GM21423 (cell line): ENCODE measurements around the gene SPTBN1.

Experiments
- ATAC-seq: cut with Tn5 transposase; IDR thresholded peaks from one replicate; pipeline ENCODE4 v1.9.1; 2021; ENCODE audit warnings: mild to moderate bottlenecking, moderate library complexity; ENCODE audit not compliant: unreplicated experiment

The SPTBN1 gene

GRCh38 chr2:54570321-54570855 lies 114.3 kb downstream of the SPTBN1 start:
- no peak for ATAC-seq

DNA sequence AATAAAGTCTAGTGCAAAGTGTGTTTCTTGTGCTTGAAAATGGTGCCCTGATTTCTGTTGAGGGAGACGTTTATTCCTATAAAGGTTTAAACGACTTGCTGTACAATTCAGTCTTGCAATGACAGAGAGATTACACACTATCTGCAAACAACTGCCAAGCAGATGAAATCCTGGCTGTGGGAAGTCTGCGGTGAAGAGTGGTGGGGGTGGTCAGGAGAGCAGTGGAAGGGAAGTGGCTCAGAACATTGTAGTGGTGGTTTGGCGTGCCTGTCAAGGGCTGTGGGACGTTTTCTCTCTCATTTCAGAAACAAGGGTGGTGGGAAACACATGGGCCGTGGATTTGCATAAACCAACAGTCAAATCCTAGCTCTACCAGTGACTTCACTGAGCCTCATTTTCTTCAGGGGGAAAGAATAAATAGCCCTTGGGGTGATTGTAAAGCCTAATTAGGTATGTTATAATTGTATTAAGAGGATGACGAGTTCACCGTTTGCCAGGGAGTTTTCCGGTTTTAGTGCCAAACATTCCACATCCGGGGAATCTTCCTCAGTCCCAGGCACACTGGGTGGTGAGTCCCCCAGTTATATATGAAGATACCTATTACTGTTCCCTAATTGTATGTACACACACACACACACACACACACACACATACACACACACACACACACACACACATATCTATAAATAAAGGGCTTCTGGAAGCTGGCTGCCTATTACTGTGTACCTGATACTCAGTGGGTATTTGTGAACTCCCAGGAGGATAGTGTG lies 115.0 kb downstream of the SPTBN1 start:
- peak; percentile 47 for ATAC-seq

DNA sequence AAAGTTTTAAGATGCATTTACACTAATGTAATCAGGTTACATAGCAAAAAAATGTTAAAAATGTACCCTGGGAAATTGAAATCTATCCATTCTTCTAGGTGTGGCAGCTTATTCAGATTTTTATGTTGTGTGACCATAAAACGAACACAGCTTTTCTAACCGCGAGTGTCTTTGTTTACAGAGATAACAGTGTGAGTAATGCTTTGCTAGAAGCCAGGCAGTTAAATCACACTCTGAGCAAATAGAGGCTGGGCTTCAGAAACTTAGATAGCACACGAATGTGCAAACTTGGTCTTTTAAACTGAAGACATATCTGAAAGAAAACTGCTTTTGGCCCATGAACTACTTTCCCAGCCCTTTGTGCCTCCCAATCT lies 116.1 kb downstream of the SPTBN1 start:
- ATAC-seq: no peak

- no peak for ATAC-seq
Observed at GRCh38 chr2:54572636-54573536, 116.8 kb downstream of the SPTBN1 start.

DNA sequence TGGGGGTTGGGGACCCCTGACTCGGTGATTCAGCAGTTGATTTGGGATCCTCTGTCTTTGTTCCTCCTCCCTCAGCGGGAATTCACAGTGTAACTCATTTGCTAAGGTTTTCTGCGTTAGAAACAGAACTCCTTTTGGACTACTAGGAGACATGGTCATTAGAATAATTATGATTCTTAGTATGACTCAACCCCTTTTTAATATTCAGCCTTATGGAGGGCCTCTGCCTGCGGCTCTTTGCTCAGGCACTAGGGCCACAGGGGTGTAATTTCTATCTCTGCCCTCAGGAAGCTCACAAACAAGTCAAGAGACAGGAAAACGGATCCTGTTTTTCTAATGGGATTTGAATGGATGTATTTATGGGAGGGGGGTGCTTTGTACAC lies 117.4 kb downstream of the SPTBN1 start:
- no peak for ATAC-seq

DNA sequence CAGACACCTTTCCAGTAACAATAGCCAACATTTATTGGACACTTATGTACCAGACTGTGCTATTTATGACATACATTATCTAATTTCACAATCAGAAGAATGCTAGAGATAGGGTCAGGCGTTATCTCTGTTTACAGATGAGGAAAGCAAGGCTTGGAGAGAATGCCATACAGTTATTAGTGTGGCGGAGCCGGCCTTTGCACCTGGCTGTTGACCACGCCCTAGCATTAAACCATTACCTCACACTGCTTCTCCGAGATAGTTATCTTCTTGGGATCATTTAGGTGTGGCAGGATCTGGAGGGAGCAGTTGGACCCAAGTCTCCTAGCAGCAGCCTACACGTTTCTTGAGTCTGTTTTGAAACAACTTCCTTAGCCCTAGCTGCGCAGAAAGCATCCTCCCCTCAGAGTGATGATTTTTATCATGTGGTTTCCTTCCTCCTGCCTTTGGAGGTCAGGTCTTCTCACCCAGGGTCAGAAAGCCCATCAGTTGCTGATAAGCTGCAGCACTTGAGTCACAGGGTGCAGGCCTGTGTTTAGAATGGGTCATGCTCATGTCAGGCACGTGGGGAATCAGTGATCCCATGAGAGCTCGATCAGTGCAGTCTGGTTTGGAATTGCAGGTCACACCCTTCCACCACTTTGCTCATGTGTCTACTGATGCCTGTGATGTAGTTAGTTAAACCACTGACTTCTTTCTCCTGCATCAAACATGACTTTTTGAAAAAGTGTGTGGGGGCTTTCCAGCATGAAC lies 118.2 kb downstream of the SPTBN1 start:
- peak; percentile 43 for ATAC-seq

DNA sequence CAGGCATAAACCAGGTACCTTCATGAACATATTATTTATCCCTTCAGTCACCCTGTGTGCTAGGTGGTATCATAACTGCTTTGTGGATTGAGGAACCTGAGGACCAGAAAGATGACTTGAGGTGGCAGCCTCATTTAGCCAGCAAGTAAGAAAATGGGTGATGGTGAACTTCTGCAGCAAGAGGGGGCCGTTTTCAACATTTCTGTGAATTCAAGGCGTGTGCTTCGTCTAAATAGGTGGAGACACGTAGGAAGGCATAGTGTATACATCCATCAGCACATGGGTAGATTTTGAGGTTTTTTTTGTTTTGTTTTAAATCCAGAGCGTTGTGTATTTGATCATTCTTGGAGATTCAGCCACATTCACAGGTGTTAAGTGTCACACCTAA lies 118.7 kb downstream of the SPTBN1 start:
- no peak for ATAC-seq

DNA sequence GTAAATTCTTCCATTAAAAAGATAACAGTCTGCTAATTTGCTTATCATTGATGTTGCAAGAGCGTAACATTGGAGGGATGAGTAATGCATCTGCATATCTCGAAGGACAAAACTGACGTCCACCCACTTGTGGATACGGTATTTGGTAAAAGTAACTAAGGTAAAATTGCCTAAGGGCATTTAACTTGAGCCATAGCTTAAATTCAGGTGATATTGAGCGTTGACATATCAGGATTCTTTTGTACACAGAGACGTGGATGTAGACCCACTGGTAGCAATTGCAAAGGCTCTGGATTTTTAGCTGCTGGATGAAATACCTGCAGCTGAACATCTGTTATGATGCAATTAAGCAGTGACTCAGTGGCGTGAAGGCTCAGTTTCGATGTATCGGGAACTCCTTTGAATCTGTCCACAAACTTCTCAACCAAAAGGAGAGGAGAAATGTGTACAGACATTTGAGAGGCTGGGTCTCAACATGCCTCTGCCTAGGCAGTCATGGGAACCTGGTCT lies 119.3 kb downstream of the SPTBN1 start:
- ATAC-seq: no peak

DNA sequence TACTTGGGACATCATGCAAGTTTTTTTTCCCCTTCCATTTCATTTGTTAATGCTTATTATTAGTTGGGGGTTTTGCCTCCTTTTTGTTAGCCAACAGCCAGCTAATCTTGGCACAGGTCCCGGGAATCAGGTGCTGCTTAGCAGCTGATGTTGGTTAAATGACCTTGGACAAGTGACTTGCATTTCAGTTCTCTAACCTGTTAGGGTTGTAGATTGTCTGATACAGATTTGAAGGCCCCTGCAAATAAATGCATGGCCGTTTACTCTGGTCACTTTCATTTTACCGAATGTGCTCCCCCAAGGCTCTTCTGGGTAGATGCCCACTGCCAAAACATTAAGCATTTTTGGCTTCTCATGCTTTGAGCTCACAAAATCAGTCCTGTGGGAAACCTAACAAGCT lies 120.9 kb downstream of the SPTBN1 start:
- ATAC-seq: no peak

- ATAC-seq: no peak
Observed at GRCh38 chr2:54577944-54578647, 122.0 kb downstream of the SPTBN1 start.

DNA sequence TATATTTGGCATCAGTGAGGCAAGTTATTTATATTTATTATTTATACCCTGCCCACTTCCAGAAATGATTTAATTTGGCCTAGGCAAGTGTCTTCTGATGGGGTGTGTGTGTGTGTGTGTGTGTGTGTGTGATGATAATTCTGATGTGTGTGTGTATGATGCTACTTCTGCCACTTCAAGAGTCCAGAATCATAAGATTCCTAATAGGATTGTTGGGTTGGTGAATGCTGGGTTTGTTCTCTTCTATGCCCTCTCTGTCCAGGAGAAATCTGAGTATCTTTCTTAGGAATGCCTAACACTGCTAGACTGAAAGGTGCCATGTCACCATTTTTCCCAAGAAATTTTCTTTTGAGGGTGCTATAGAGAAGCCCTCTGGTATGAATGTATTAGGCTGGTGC lies 122.5 kb downstream of the SPTBN1 start:
- no peak for ATAC-seq

DNA sequence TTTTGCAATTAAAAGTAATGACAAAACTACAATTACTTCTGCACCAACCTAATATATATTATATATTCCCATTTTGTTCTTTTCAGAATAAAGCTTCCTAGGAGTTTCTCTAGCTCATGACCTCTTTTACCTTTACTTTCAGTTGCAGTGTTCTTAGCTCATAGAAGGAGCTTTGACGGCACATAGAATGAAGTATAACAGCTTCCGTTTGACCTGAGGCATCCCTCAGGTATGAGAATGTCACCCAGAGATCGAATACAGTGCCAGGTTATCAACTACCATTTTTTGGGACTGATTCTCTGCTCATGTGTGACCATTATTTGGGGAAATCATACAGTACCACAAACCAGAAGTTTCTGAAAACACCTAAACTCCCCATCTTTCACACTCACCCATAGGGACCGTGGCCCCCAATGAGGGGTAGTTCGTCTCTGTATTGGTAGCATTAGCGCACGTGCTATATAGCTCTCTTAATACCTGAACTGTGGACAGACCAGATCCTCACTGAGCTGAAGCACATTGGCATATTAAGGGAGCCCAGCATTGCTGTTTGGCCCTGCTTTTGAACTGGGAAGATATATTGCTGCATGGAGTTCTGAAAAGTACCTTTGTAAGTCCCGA lies 123.0 kb downstream of the SPTBN1 start:
- no peak for ATAC-seq

GRCh38 chr2:54579682-54580620 lies 123.8 kb downstream of the SPTBN1 start:
- peak; percentile 79 for ATAC-seq

GRCh38 chr2:54581326-54582039 lies 125.4 kb downstream of the SPTBN1 start:
- peak; percentile 25 for ATAC-seq

DNA sequence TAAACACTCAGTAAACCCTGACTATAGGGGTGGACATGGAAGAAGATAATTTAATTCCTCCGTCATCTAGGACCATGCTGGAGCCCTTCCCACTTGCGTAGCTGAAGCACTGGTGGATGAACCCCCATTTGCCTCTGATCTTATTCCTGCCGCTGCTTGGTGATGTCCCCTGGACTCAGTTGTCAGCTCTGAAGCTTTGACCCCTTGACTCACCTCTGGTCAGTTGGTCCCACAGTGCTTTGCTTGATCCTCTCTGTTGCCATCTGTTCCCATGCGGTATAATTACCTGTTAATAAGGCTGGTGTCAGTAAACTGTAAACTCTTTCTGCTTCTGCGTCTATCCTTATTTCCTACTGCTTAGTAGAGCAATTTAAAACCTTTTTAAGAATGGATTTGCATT lies 126.9 kb downstream of the SPTBN1 start:
- no peak for ATAC-seq

DNA sequence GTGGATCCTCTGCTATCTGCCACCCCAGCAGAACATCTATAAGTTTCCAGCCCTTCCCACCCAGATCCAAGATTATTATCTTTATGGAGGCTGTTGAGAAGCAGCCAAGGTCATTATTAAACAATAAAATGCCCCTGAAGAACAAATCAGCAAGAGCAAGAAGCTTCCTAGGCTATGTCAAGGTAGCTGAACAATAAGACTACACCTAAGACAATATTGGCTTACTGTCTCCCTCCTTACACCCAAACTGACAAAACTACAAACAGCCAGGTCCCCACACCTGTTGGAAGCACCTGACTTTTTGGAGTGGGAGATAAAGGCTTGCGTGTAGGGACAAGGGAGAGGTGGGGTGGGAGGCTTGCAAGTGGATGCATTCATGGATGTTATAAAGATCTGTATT lies 128.5 kb downstream of the SPTBN1 start:
- ATAC-seq: no peak

GRCh38 chr2:54585136-54585733 lies 129.1 kb downstream of the SPTBN1 start:
- ATAC-seq: no peak

- ATAC-seq: no peak
Observed at GRCh38 chr2:54586062-54586461, 129.9 kb downstream of the SPTBN1 start.
